MM.1S (cell line): ENCODE results near the gene BCR.

Experiments used
- DNase-seq: peaks from one replicate; pipeline ENCODE4 v3.0.0-alpha.2; 2015
- H2AFZ ChIP-seq: fragments of 300-600 bp; sonication (generic); 2 replicates; pipeline ENCODE4 v1.6.0; 2016; ENCODE audit warnings: antibody characterized with exemption, low read length
- H3F3A ChIP-seq: fragments of 300-600 bp; sonication (generic); 2 replicates; pipeline ENCODE4 v1.6.1; 2016; ENCODE audit warnings: mild to moderate bottlenecking, antibody characterized with exemption, low read length, moderate library complexity, mixed read lengths; ENCODE audit not compliant: insufficient read depth
- H3K27ac ChIP-seq: fragments of 300-600 bp; sonication (generic); 2 replicates; pipeline ENCODE4 v1.5.1; 2016; ENCODE audit warnings: mild to moderate bottlenecking, low read length
- H3K27me3 ChIP-seq: fragments of 300-600 bp; sonication (generic); replicated peaks from 2 replicates; pipeline ENCODE4 v1.6.0; 2016; ENCODE audit warnings: low read length; ENCODE audit not compliant: insufficient read depth
- H3K36me3 ChIP-seq: fragments of 300-600 bp; sonication (generic); replicated peaks from 2 replicates; pipeline ENCODE4 v1.6.1; 2016; ENCODE audit warnings: mild to moderate bottlenecking, low read length, mixed read lengths; ENCODE audit not compliant: insufficient read depth
- H3K4me1 ChIP-seq: fragments of 300-600 bp; sonication (generic); 2 replicates; pipeline ENCODE4 v1.6.1; 2016; ENCODE audit warnings: low read length, mixed read lengths
- H3K4me2 ChIP-seq: fragments of 300-600 bp; sonication (generic); 2 replicates; pipeline ENCODE4 v1.6.0; 2016; ENCODE audit warnings: low read depth, low read length
- H3K4me3 ChIP-seq: fragments of 300-600 bp; sonication (generic); 2 replicates; pipeline ENCODE4 v1.5.1; 2016; ENCODE audit warnings: low read length, mixed read lengths
- H3K79me2 ChIP-seq: fragments of 300-600 bp; sonication (generic); 2 replicates; pipeline ENCODE4 v1.6.1; 2016; ENCODE audit warnings: mixed run types, low read length, mixed read lengths
- H3K9ac ChIP-seq: fragments of 300-600 bp; sonication (generic); 2 replicates; pipeline ENCODE4 v1.6.1; 2016; ENCODE audit warnings: low read length, mixed read lengths
- H3K9me2 ChIP-seq: fragments of 300-600 bp; sonication (generic); replicated peaks from 2 replicates; pipeline ENCODE4 v1.6.1; 2016; ENCODE audit warnings: mild to moderate bottlenecking, low read length, mixed read lengths; ENCODE audit not compliant: insufficient read depth
- H3K9me3 ChIP-seq: fragments of 300-600 bp; sonication (generic); replicated peaks from 2 replicates; pipeline ENCODE4 v1.6.1; 2016; ENCODE audit warnings: mild to moderate bottlenecking, low read length, mixed read lengths; ENCODE audit not compliant: insufficient read depth
- H4K20me1 ChIP-seq: fragments of 300-600 bp; sonication (generic); 2 replicates; pipeline ENCODE4 v1.6.1; 2016; ENCODE audit warnings: mild to moderate bottlenecking, low read length, moderate library complexity, mixed read lengths; ENCODE audit not compliant: insufficient read depth
- EZH2 ChIP-seq: fragments of 300-600 bp; sonication (generic); optimal IDR thresholded peaks from 2 replicates; pipeline ENCODE3; 2017; ENCODE audit warnings: low read depth, mild to moderate bottlenecking, antibody characterized with exemption, low read length, mixed read lengths
- EZH2phosphoT487 ChIP-seq: fragments of 300-600 bp; sonication (generic); IDR thresholded peaks from 2 replicates; pipeline ENCODE4 v1.6.1; 2018; ENCODE audit warnings: antibody characterized with exemption, low read length
- TF ChIP-seq, protein P1 (sequence below): fragments of 300-600 bp; sonication (generic); IDR thresholded peaks from 2 replicates; pipeline ENCODE4 v1.5.1; 2016; ENCODE audit warnings: antibody characterized with exemption, low read length, mixed read lengths

The BCR gene

DNA sequence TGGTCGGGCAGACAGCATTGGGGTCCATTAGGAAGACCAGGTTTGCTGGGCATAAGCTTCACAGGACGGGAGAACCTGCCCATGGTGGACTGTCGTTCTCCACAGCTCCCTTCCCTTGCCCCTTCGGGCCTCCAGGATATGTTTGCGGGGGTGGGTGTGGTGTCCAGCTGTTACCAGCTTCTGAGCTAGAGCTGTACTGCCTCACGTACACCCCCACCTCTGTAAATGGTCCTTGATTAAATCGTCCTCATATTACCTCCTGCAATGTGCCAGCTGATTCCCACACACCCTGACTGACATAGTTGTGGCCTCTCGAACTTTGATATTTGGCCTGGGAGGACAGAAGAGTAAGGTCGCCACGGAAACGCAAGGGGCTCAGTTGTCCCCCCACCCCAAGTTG lies 16.2 kb upstream of the BCR start:
- Histone ChIP-seq H3K4me1 (peaks cover 3% of the 10 kb centered on the region), H3K79me2 (peaks cover 21% of the 10 kb centered on the region), H3K27ac (no peak overlapping the region), H3F3A (0 out of 2 replicates have a peak, but pooled peaks cover 15% of the 10 kb centered on the region), H2AFZ (no peak overlapping the region), H3K4me2 (no peak overlapping the region), H3K9me2 (no peaks in the 10 kb centered on the region), H3K4me3 (no peak overlapping the region), H3K9me3 (no peaks in the 10 kb centered on the region), H3K27me3 (no peaks in the 10 kb centered on the region), H3K36me3 (peaks cover 7% of the 10 kb centered on the region; the same call in 1 of the 2 replicates), H3K9ac (no peak overlapping the region), H4K20me1 (no peaks in the 10 kb centered on the region)
- DNase-seq = no peak
- no peak for TF ChIP-seq EZH2phosphoT487
- TF ChIP-seq EZH2 = no peak
- TF ChIP-seq, protein P1, sequence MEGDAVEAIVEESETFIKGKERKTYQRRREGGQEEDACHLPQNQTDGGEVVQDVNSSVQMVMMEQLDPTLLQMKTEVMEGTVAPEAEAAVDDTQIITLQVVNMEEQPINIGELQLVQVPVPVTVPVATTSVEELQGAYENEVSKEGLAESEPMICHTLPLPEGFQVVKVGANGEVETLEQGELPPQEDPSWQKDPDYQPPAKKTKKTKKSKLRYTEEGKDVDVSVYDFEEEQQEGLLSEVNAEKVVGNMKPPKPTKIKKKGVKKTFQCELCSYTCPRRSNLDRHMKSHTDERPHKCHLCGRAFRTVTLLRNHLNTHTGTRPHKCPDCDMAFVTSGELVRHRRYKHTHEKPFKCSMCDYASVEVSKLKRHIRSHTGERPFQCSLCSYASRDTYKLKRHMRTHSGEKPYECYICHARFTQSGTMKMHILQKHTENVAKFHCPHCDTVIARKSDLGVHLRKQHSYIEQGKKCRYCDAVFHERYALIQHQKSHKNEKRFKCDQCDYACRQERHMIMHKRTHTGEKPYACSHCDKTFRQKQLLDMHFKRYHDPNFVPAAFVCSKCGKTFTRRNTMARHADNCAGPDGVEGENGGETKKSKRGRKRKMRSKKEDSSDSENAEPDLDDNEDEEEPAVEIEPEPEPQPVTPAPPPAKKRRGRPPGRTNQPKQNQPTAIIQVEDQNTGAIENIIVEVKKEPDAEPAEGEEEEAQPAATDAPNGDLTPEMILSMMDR = no peak

DNA sequence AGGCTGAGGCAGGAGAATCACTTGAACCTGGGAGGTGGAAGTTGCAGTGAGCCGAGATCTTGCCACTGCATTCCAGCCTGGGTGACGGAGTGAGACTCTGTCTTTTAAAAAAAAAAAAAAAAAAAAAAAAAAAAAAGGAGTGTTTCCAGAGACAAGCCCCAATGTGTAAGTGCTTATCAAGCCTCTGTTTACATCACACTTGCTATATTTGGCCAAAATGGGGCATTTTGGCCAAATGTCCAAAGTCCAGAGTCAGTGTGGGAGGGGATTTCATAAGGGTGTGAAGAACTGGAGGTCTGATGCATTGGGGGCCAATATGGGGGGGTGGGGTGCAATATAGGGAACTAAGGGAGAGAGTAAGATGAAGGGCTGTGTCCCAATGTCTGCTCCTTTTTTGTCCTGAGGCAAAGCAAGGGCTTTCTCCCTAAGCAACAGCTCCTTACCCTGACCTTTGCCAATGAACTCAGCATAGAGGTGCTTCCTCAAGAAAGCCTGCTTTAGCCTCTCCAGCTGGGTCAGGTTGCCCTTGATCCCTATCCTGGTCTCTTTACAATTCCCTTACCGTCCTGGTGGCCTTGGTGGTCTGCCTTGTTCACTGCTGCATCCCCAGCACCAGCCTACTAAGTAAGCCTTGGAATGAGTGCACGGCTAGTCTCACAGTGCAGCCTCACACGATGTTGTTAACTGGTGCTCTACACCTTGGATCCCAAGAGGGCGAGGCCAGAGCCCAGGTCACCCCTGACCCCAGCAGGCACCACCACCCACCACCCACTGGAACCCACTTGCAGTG lies 14.1 kb upstream of the BCR start:
- Histone ChIP-seq H3K4me3 (no peak overlapping the region), H3K9me3 (no peaks in the 10 kb centered on the region), H3K9me2 (no peaks in the 10 kb centered on the region), H3K79me2 (no peaks in the 10 kb centered on the region; the same call in 1 of the 2 replicates), H3K4me1 (no peaks in the 10 kb centered on the region), H3F3A (peaks cover 14% of the 10 kb centered on the region; the same call in 1 of the 2 replicates), H3K9ac (no peak overlapping the region), H3K36me3 (no peaks in the 10 kb centered on the region), H2AFZ (no peak overlapping the region), H3K27me3 (no peaks in the 10 kb centered on the region), H3K27ac (no peak overlapping the region), H4K20me1 (no peaks in the 10 kb centered on the region), H3K4me2 (no peak overlapping the region)
- DNase-seq = no peak
- TF ChIP-seq EZH2 (no peak), EZH2phosphoT487 (no peak)
- TF ChIP-seq, protein P1 = no peak

DNA sequence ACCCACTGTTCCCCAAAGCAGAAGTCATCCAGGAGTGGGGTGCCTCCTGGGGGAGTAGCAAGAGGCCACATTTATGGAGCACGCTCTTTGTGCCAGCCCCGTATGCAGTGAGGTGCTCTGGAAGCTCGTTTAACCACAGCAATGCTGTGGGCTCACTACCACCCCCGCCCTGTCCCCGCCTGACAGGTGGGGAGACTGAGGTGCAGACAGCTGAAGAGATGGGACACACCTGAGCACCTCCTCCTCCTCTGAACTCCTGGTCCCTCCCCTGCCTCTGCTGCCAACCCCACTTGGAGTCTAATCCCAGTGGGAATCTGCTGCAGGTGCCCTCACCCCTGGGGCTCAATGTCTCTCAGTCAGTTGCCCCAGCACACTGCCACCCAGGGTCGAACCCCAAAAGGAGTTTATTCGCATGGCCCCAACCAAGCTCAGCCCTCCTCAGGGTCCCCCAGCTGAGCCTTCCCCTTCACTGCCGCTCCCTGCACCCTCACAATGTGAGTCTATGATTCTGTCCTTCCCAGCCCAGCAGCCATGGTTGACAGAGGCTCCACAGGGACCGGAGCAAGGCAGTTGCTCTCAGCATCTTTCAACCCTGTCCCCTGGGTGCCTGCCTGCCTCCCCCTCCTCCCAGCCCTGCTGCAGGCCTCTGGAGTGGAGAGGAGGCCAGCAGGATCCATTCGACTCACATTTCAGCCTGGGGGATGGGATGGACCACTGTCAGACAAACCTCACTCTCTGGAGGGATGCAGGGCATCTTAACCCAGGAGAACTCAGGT lies 13.3 kb upstream of the BCR start:
- Histone ChIP-seq H3K9ac (no peak overlapping the region), H4K20me1 (no peaks in the 10 kb centered on the region), H3K9me2 (no peaks in the 10 kb centered on the region), H3F3A (peaks cover 14% of the 10 kb centered on the region; the same call in 1 of the 2 replicates), H3K4me3 (no peak overlapping the region), H3K27me3 (no peaks in the 10 kb centered on the region), H3K36me3 (no peaks in the 10 kb centered on the region), H3K27ac (no peak overlapping the region), H2AFZ (no peak overlapping the region), H3K79me2 (no peaks in the 10 kb centered on the region), H3K4me2 (no peak overlapping the region), H3K9me3 (no peaks in the 10 kb centered on the region), H3K4me1 (no peaks in the 10 kb centered on the region)
- TF ChIP-seq, protein P1 = no peak
- TF ChIP-seq EZH2phosphoT487 = no peak
- TF ChIP-seq EZH2 = no peak
- no peak for DNase-seq
